Ishikawa (cell line): ENCODE measurements around the gene RNF44.

Source experiments
- CEBPB ChIP-seq: IDR thresholded peaks from 2 replicates; pipeline ENCODE4 v1.6.1; 2012
- REST ChIP-seq: IDR thresholded peaks from 2 replicates; pipeline ENCODE4 v1.6.1; 2012; ENCODE audit warnings: low read depth, mild to moderate bottlenecking

- no peak for TF ChIP-seq REST
- no peak for TF ChIP-seq CEBPB
Observed at GRCh38 chr5:176578391-176578808, 41.2 kb upstream of the RNF44 start.
